ENCODE data around the gene ATP4A. TPM values are rescaled to one million over a fixed set of nuclear protein-coding genes. Genes with fewer than 3 reads are reported as not detected.

Gene ATP4A
- total RNA-seq, 1 donor from 2014 or later: not detected

- no peak overlapping the region for H3K4me3 Mint-ChIP-seq (ENCODE audit: low read depth)
- TF ChIP-seq CTCF (IDR thresholded peaks at IDR 0.05; ENCODE audit: unreplicated experiment): no peak
- peaks cover 5% of the 10 kb centered on the region for H3K4me1 Mint-ChIP-seq (ENCODE audit: low read depth)
These were observed 1.8 kb upstream of the ATP4A start for GRCh38 chr19:35565016-35565856.

GRCh38 chr19:35562776-35563175 is 682 bp downstream of the ATP4A start:
- no peaks in the 10 kb centered on the region for H3K36me3 Mint-ChIP-seq (ENCODE audit: insufficient read depth)
- H3K27ac Mint-ChIP-seq: no peak overlapping the region
- no peak for TF ChIP-seq CTCF (IDR thresholded peaks at IDR 0.05; ENCODE audit: unreplicated experiment)
- H3K4me1 Mint-ChIP-seq (ENCODE audit: low read depth): no peaks in the 10 kb centered on the region
- no peaks in the 10 kb centered on the region for H3K9me3 Mint-ChIP-seq (ENCODE audit: low read depth)
- DNase-seq (ENCODE audit: low spot score, unreplicated experiment): no peak
- H3K27me3 Mint-ChIP-seq: peaks cover 58% of the 10 kb centered on the region
- H3K4me3 Mint-ChIP-seq (ENCODE audit: low read depth): no peak overlapping the region

More at GRCh38 chr19:35565016-35565856, 1.8 kb upstream of the ATP4A start:
- Mint-ChIP-seq H3K27ac (no peak overlapping the region), H3K27me3 (peaks cover 38% of the 10 kb centered on the region), H3K9me3 (ENCODE audit: low read depth) (no peaks in the 10 kb centered on the region), H3K36me3 (ENCODE audit: insufficient read depth) (no peaks in the 10 kb centered on the region)
- DNase-seq (ENCODE audit: low spot score, unreplicated experiment): no peak

- no peak for DNase-seq (ENCODE audit: low spot score, unreplicated experiment)
- no peaks in the 10 kb centered on the region for H3K9me3 Mint-ChIP-seq (ENCODE audit: low read depth)
- H3K4me3 Mint-ChIP-seq (ENCODE audit: low read depth): no peak overlapping the region
- TF ChIP-seq CTCF (IDR thresholded peaks at IDR 0.05; ENCODE audit: unreplicated experiment): no peak
- H3K27ac Mint-ChIP-seq: no peak overlapping the region
- no peaks in the 10 kb centered on the region for H3K36me3 Mint-ChIP-seq (ENCODE audit: insufficient read depth)
- no peaks in the 10 kb centered on the region for H3K4me1 Mint-ChIP-seq (ENCODE audit: low read depth)
- H3K27me3 Mint-ChIP-seq: peaks cover 61% of the 10 kb centered on the region
These were observed 1.1 kb downstream of the ATP4A start for GRCh38 chr19:35562336-35562735.

GRCh38 chr19:35561436-35561835 is 2.0 kb downstream of the ATP4A start:
- H3K9me3 Mint-ChIP-seq (ENCODE audit: low read depth): no peaks in the 10 kb centered on the region
- H3K36me3 Mint-ChIP-seq (ENCODE audit: insufficient read depth): no peaks in the 10 kb centered on the region
- H3K27me3 Mint-ChIP-seq: peaks cover 64% of the 10 kb centered on the region
- H3K27ac Mint-ChIP-seq: no peak overlapping the region
- no peaks in the 10 kb centered on the region for H3K4me1 Mint-ChIP-seq (ENCODE audit: low read depth)
- no peak for TF ChIP-seq CTCF (IDR thresholded peaks at IDR 0.05; ENCODE audit: unreplicated experiment)
- no peak overlapping the region for H3K4me3 Mint-ChIP-seq (ENCODE audit: low read depth)
- no peak for DNase-seq (ENCODE audit: low spot score, unreplicated experiment)

- Mint-ChIP-seq H3K27me3 (peaks cover 71% of the 10 kb centered on the region), H3K36me3 (ENCODE audit: insufficient read depth) (no peaks in the 10 kb centered on the region), H3K4me1 (ENCODE audit: low read depth) (no peaks in the 10 kb centered on the region), H3K4me3 (ENCODE audit: low read depth) (no peak overlapping the region), H3K27ac (no peak overlapping the region), H3K9me3 (ENCODE audit: low read depth) (no peaks in the 10 kb centered on the region)
- no peak for TF ChIP-seq CTCF (IDR thresholded peaks at IDR 0.05; ENCODE audit: unreplicated experiment)
- no peak for DNase-seq (ENCODE audit: low spot score, unreplicated experiment)
These were observed 2.8 kb downstream of the ATP4A start for GRCh38 chr19:35560677-35561076.
